ENCODE measurements around the gene PIP4K2B. TPM values are rescaled to one million over a fixed set of nuclear protein-coding genes. Genes with fewer than 3 reads are reported as not detected.
A peak's percentile ranks its signal among the peaks of the same experiment; 100 is the strongest.

PIP4K2B gene
- 27.6 and 39.9 TPM in 2 replicates for total RNA-seq (2011; cell fraction: chromatin; rRNA removed; ENCODE audit: low replicate concordance)
- 17.5 and 18.2 TPM in 2 replicates for total RNA-seq (2011; cell fraction: nucleolus; rRNA removed)
- total RNA-seq (2011; cell fraction: nucleoplasm; rRNA removed) = 23.2 and 28.6 TPM in 2 replicates
- total RNA-seq (2014; rRNA removed) (14.4 and 18.1 TPM in 2 replicates), total RNA-seq (2014; rRNA removed; fragmentation: Illumina TruSeq; extraction: Trizol) (24.0 and 24.1 TPM in 2 replicates), total RNA-seq (2015; rRNA removed; fragmentation: Illumina TruSeq; extraction: Trizol) (27.9 and 29.3 TPM in 2 replicates), total RNA-seq (2021) (25.8 and 29.9 TPM in 2 replicates), polyA plus RNA-seq (2011; rRNA removed) (16.6 and 23.0 TPM in 2 replicates), polyA plus RNA-seq (2014; fragmentation: Illumina TruSeq; extraction: Trizol) (25.5 and 29.6 TPM in 2 replicates), polyA plus RNA-seq (2014; fragmentation: Nextera tagmentation; extraction: Ambion mirVana) (1 to 10 TPM; 3.7 to 5.7 TPM), polyA plus RNA-seq (2014; rRNA removed) (17.9 and 27.2 TPM in 2 replicates), polyA minus RNA-seq (2011; rRNA and poly(A)+ RNA removed) (35.1 and 73.8 TPM in 2 replicates), Bru-seq, nascent RNA (percentile 65 among the genes with signal in this experiment), BruChase-seq, experiment 1, labeled RNA remaining after a 2-hour chase (percentile 70 among the genes with signal in this experiment), BruChase-seq, experiment 2, labeled RNA remaining after a 6-hour chase (percentile 77 among the genes with signal in this experiment)
- polyA plus RNA-seq (2011; cell fraction: cytosol; rRNA removed) = 14.6 and 27.3 TPM in 2 replicates
- polyA plus RNA-seq (2011; cell fraction: nucleus; rRNA removed) = 34.1 and 43.1 TPM in 2 replicates
- polyA plus RNA-seq (2012) = 19.7 and 23.1 TPM in 2 replicates
- 15.0 and 21.8 TPM in 2 replicates for polyA minus RNA-seq (2011; cell fraction: cytosol; rRNA and poly(A)+ RNA removed)
- 7.5 and 10.6 TPM in 2 replicates for polyA minus RNA-seq (2011; cell fraction: nucleus; rRNA and poly(A)+ RNA removed)
- long read RNA-seq, experiment 1, full-length matches to known transcripts = 16 of 89 reads
- long read RNA-seq, experiment 1, partial matches to known transcripts = 7 of 89 reads
- long read RNA-seq, experiment 1, other reads (novel, unspliced or antisense) = 66 of 89 reads
- long read RNA-seq, experiment 2, full-length matches to known transcripts = 7 of 52 reads
- long read RNA-seq, experiment 2, partial matches to known transcripts = 6 of 52 reads
- long read RNA-seq, experiment 2, other reads (novel, unspliced or antisense) = 39 of 52 reads
- long read RNA-seq, experiment 3, partial matches to known transcripts = 0 of 2 reads
- long read RNA-seq, experiment 3, other reads (novel, unspliced or antisense) = 2 of 2 reads

GRCh38 chr17:38799501-38800236 is at the start of gene PIP4K2B:
Gene PIP4K2B, minus strand, starts transcription at chr17:38799556. Its CDS starts 132 bp downstream, at chr17:38799424.
- H2AFZ ChIP-seq (ENCODE audit: low read depth, low read length) = peak within 1 kb of the TSS; percentile 90
- BruUV-seq (replicated peaks) = no TSS peak
- H3K4me3 ChIP-seq = peak within 1 kb of the TSS; percentile 87
- H3K27ac ChIP-seq (ENCODE audit: extremely low read depth, low read depth, low read length) = peak within 1 kb of the TSS; percentile 98
- CTCF ChIA-PET (ENCODE audit: low intra/inter-chr PET ratio) = no interaction called here
- peak within 1 kb of the TSS; percentile 93 for H3K4me2 ChIP-seq (ENCODE audit: insufficient read depth, low read length)
- ATAC-seq = peak; percentile 93
- H3K4me1 ChIP-seq (replicated peaks in 1 of 2; ENCODE audit: control insufficient read depth in 2 of 2, insufficient read depth in 2 of 2, low read length in 2 of 2) = peaks cover 20% of the 10 kb centered on the region in 2 experiments
- peaks cover 37% of the 10 kb centered on the region for H3K79me2 ChIP-seq (ENCODE audit: control insufficient read depth, insufficient read depth, low read length)
- POLR2A ChIA-PET = interaction anchor here (0.8 to 2.9 kb wide), 5 partner anchors 25 to 55 kb away, joined by 4 to 10 read pairs (median 4); partner anchors contain the start of genes CWC25 and RPL23
- peak; percentile 97 to 98 (median 97) for DNase-seq (ENCODE audit: extremely low read depth in 1 of 4, low spot score in 3 of 4)
- 0% methylated on average over 23 of the region's 76 CpGs for WGBS (ENCODE audit: insufficient coverage, low coverage, missing lambda C conversion rate)
- intact Hi-C loops (cut with micrococcal nuclease) = no loop called here
- H3K9me3 ChIP-seq (replicated peaks; ENCODE audit: control insufficient read depth, insufficient read depth, low read depth, low read length) = no peaks in the 10 kb centered on the region
- no peaks in the 10 kb centered on the region for H3K27me3 ChIP-seq (ENCODE audit: control insufficient read depth in 2 of 2, insufficient read depth in 2 of 2, low read length in 2 of 2)
- H3K9me1 ChIP-seq (ENCODE audit: control insufficient read depth, insufficient read depth, low read length) = no peaks in the 10 kb centered on the region
- in situ Hi-C loops (cut with MboI) = no loop called here
- H3K36me3 ChIP-seq (ENCODE audit: control insufficient read depth, insufficient read depth, low read length) = peaks cover 56% of the 10 kb centered on the region
- no peak for FAIRE-seq
- H4K20me1 ChIP-seq (replicated peaks; ENCODE audit: control insufficient read depth, insufficient read depth, low read length) = peaks cover 10% of the 10 kb centered on the region; the same call in 1 of the 2 replicates
- H3K9ac ChIP-seq (ENCODE audit: insufficient read depth in 1 of 2, low read depth in 2 of 2, low read length in 2 of 2) = peak within 1 kb of the TSS; percentile 93 to 96
- TF ChIP-seq ZFX (CRISPR knock-in tag; IDR thresholded peaks at IDR 0.05) (peak; percentile 60; the same call in 1 of the 2 replicates), PURB (CRISPR knock-in tag; IDR thresholded peaks at IDR 0.05; ENCODE audit: low read depth) (no peak), ZBTB1 (CRISPR knock-in tag; IDR thresholded peaks at IDR 0.05; ENCODE audit: borderline replicate concordance, low read depth) (no peak), ZBTB40 (IDR thresholded peaks at IDR 0.05) (peak; percentile 90), ZBTB40 (CRISPR knock-in tag; IDR thresholded peaks at IDR 0.05) (no peak), KLF10 (CRISPR knock-in tag; IDR thresholded peaks at IDR 0.05) (no peak), ZNF436 (CRISPR knock-in tag; IDR thresholded peaks at IDR 0.05) (no peak)
